Uterus (tissue), 2 donors: ENCODE results near the gene SVBP.

Source experiments
- CTCF ChIP-seq, 4 experiments: fragments of 200-600 bp in 2 of 4; fragments of 450-650 bp in 2 of 4; sonication (generic) in 2 of 4; IDR thresholded peaks; one replicate each; pipeline ENCODE4 v1.5.1; 2016 to 2019; ENCODE audit warnings: antibody characterized with exemption in 4 of 4, mild to moderate bottlenecking in 2 of 4, moderate library complexity in 1 of 4
- POLR2A ChIP-seq, 2 donors: fragments of 450-650 bp; IDR thresholded peaks; one replicate each; pipeline ENCODE4 v1.6.1; 2016; ENCODE audit warnings: antibody characterized with exemption in 2 of 2, mild to moderate bottlenecking in 1 of 2, moderate library complexity in 1 of 2

DNA sequence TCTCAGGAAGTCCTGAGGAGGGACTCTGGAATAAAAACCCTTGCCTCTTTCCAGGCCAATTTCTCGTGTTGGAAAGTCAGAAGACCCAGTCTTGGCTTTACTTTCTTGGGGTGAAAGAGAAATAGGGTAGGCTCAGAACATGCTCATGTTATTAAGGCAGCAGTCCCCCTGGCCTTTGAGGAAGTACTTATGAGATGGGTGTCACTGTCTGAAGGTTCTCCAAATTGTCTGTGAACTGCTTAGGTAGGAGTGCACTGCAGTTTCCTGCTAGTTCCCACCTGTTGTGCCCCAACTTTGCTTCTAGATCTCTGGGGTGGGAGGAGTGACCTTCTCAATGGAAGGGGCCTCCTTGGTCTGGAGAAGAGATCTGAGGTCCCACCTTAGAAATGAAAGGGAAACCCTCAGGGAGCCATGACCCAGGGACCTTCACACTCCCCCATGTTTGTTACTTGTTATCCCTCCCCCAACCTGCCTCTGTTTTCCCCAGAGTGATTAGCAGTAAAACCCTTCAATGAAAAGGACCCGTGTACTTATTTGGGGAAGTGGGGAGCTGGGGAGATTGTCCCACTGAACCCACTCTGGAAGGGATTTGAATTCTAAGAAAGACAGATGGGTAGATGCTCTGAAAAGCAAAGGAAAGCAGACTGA lies 34.9 kb upstream of the SVBP start:
- TF ChIP-seq CTCF (IDR thresholded peaks at IDR 0.05) = no peak
- no peak for TF ChIP-seq POLR2A (IDR thresholded peaks at IDR 0.05)
